HG03457 (cell line): ENCODE results near the gene ZC3H14.
A peak's percentile ranks its signal among the peaks of the same experiment; 100 is the strongest.

Source experiments
- ATAC-seq: cut with Tn5 transposase; IDR thresholded peaks from one replicate; pipeline ENCODE4 v1.9.1; 2021; ENCODE audit warnings: moderate number of reproducible peaks; ENCODE audit not compliant: unreplicated experiment

Gene ZC3H14

DNA sequence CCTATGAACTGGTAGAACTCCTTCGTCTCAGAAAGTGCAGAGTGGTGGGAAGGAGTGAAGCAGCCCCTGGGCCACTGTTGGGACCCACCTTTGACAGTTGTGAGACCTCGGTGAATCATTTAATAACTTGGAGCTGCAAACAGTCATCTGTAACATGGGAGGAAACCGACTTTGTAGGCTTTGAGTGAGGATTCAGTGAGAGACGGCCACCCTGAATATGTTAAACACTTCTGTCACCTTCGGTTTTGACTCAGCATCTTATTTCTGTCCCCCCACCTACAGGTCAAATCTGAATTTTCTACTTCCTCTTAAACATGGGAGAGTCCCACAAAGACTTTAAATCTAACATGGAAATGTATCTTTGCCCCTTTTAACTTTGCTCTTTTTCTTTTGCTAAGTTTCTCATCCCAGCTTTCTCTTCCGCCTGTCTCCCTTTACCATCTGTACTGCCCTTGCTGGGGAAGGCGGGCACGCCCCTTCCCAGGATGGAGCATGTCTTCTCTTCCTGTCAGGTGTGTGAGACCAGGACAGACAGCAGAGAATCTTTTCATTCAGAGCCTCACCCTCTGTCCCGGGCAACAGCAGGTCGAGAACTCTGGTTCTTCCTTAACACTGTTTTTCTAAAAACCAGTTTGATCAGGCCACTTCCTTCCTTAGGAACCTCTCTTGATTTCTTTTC is 37.1 kb downstream of the ZC3H14 start:
- ATAC-seq, result peak; percentile 91

DNA sequence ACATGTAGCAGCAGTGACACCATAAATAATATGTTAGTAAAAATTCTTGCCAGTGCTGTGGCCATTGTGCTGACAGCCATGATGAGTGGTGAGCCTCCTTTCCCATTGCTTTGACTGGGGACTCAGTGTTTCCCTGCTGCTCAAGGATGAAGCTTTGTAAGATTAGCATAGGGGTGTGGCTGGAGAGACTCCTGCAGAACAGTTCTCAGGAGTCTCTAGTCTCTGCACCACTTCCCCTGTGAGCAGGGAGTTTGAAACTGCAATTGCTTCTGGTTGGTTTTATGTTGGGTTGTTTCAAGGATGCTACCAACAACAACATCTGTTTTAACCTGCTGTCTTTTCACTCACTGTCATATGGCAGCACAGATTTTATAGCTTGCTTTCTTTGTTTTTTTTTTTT is 41.4 kb downstream of the ZC3H14 start:
- ATAC-seq, result no peak

DNA sequence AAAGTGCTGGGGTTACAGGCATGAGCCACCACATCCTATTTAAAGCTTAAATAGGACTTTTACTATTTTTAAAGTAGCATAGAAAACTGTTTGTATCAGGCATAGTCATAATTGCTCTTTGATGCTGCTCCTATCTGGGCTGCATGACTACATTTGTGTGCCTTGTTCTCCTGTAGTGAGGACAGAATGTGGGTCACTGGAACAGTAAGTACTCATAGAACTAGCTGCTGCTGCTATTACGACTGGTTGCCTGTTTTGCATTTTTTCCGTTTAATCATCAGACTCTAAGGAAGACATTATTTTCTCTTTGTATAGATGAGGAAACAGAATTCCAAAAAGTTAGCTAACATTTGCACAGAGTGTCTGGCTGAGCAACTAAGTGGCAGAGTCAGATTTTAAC is 42.8 kb downstream of the ZC3H14 start:
- no peak for ATAC-seq

DNA sequence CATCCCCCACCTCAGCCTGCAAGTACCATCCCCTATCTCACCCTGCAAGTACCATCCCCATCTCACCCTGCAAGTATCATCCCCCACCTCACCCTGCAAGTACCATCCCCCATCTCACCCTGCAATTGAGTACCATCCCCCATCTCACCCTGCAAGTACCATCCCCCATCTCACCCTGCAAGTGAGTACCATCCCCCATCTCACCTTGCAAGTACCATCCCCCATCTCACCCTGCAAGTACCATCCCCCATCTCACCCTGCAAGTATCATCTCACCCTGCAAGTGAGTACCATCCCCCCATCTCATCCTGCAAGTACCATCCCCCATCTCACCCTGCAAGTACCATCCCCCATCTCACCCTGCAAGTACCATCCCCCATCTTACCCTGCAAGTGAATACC is 45.0 kb downstream of the ZC3H14 start:
- no peak for ATAC-seq

DNA sequence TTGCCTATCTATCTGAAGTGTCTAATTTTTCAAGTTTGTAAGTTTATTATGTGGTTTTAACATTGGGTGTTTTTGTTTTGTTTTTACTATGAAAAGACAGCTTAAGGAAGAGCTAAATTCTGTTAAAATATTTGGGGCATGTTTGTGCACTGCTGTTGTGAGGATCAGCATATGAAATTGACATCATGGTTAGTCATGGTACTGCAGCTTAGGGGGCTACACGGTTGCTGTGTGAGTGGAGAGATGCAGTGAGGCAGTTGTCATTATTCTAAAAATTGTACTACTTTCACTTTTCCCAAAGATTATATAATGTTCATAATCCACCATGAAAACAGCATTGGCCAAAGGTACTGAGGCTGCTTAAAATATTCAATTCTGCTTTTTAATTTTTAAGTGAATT is 49.0 kb downstream of the ZC3H14 start:
- no peak for ATAC-seq

DNA sequence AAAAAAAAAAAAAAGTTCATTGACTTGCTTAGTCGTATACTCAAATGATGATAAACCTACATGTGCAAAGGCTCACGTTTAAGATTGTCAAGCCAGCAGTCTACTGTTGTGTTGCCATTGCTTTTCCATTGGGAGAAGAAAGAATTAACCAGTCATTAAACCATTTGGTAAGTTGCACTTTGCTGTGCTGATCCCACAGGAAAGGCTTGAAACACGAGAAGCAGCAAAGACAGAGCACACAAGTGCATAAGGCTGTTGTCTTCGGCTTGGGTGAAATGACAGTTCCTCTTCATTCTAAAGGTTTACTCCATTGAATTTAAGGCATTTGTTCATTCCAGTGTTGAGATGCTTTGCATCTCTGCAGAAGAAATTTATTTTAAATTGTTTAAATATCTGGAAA is 50.1 kb downstream of the ZC3H14 start:
- ATAC-seq, result no peak

DNA sequence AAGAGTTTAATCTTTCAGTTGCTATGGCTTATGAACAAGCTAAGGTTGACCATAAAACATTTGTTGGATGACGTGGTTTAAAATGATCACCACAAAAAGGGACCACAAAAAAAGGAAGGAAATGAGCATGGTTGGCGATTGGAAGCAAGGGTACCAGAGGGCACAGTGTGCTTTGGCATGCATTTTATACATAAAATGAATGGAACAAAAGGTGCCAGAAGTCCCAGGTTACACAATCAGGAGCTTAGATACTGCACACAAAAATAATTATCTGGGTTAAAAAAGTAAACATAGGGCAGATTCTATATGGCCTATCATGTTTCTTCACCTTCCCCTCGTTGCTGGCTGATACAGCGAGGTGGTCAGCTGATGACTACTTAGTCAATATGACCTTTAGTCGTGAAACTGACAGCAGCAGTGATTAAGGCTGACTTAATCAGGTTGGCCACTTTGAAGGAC is 50.7 kb downstream of the ZC3H14 start:
- no peak for ATAC-seq

DNA sequence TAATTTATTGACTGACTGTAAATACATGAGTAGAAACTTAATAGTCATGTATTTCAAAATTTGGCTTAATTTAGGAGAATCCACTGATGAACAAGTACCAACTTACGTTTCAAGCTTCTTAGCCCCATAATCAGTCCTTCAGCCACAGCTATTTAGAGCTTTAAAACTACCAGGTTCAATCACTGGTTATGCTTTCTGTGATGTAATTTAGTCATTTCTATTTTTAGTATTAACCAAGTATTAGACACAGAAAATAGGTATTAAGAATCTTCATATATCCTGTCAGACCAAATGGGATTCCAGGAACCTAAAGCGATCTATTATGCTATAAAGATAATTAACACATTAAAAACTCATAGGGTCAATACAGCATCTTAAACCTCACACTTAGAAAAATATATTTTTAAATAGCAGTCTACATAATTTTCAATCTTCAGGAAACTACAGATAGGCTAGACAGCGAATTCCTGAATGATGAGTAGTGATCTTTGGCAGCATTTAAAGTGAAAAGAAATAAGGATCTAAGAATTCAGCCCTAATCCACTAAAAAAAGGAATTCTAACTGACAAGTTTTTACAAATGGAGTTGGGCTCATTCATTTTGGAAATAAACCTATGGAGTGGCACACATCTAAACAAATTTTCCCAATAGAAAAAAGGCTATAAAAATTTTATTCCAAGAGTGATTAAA is 51.5 kb downstream of the ZC3H14 start:
- no peak for ATAC-seq

DNA sequence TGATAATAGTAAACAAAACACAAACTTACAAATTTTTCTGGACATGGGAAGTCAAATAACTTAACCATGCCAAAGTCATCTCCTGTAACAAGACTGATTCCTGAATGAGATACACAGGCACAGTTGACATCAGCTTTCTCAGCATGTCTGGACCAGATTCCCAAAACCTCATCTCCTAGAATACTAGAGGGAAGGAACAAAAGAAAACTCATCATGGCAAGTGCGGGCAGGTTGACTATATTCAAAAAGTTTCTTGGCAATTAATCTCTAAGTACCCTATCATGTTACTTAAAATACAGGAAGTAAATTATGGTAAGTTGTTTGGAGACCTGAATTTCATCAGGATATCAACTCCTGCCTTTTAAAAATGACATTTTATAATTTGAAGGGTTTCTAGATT is 53.9 kb downstream of the ZC3H14 start:
- no peak for ATAC-seq

DNA sequence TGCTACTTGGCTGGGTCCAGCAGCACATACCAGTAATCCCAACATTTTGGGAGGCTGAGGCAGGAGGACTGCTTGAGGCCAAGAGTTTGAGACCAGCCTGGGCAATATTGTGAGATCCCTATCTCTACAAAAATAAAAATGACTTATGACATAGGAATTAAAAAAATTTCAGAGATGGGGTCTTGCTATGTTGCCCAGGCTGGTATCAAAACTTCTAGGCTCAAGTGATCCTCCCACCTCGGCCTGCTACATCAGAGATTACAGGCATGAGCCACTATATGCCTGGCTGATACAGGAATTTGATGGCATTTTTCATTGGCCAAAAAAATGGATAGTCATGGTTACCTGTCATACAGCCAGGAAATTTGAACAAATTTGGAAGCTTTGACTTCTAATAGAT is 54.6 kb downstream of the ZC3H14 start:
- ATAC-seq, result no peak

DNA sequence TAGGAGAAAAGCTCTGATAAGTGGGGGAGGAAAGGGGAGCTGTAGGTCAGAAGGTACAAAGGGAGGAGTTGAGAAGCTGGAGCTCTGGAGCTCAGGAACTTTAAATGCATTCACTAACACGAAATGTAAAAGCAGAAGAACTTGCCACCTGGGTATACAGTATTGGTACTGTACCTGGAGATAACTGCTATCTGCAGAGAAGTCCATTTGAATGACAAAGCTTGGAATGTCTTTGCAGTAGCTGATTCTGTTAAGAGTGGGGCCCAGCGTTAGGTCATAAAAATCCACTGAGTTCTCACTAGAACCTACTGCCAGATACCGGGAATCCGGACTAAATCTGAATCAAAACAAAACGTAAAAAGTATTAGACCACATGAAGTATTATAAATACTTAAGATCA is 55.6 kb downstream of the ZC3H14 start:
- no peak for ATAC-seq

DNA sequence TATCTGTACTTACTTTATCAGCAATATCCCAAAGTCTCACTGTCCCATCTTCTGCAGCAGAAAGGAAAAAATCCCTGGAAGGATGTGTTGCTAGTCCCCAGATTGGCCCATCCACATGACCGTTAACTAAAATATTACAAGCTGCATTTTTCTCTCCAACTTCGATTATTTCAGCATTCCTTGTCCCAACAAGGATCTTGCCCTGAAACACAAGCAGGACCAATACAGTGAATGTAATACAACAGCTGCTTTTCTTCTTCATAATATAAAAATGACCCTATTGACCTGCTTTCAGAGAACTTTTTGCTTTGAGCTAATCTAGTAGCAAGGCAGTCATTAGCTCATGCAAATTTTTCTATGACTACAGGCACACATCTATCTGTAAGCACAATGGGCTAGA is 58.3 kb downstream of the ZC3H14 start:
- ATAC-seq, result no peak

DNA sequence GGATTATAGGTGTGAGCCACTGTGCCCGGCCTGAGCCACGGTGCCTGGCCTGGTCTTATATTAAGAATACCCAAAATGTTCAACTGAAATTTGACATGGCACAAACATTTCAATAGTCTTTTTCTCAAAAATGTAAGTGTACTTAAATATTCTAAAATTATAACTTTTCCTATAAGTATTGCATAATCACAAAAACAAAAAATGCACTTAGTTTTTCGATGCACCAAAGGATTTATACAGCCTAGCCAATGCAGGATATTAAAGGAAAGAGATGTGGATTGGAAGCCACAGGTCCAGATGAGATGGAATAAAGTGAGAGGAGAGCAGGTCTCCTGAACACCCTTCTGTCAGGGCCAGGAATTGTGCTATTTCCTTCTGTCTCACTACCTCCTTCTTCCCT is 62.8 kb downstream of the ZC3H14 start:
- no peak for ATAC-seq

DNA sequence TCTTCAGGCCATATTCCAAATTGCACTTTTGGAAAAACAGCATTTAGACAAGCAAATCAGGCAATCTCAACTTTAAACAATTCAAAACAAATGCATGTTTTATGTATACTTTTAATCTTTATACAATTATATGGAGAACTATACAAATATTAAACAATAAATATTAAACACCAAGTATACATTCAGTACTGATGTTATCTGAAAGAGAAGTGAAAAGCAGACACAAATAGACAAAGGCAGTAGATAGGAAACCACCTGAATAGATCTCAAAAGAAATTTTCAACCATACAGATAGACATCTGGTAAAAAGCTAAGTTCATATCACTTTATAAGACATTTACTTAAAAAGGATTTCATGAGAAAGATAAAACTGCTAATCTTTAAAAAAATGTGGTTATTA is 65.2 kb downstream of the ZC3H14 start:
- ATAC-seq, result no peak

DNA sequence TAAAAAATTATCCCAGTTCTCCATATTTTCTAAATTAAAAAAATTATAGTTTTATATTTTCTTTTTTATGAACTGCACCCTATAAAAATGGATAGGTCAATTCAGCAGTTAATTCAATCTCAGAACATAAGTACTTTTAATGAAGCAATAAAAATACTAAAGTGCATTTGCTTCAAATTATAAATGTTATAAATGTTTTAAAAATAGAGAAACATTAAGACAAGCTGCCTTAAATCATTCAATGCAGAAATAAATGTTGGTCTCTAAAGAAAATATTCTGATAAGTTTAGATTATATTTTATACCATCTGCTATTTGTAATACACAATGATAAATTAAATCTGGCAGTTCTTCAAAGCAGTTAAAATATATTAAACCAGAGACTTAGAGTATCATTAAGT is 65.6 kb downstream of the ZC3H14 start:
- no peak for ATAC-seq

DNA sequence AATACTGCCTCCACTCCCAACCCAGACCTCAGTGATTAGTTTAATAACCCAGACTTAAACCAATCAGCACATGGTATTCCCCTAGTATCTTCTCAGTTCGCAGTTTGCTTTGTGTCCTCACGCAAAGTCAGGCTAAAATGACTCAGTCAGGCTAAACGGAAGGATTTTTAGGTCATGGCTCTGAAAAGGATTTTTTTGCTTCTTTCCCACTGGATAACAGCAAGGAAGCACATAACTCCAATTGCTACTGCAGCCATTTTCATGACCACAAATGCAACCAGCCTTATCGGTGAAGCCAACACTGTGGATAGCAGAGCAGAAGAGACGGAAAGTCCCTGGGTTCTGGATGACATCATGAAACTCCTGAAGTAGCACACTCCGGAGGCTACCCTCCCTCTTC is 67.7 kb downstream of the ZC3H14 start:
- ATAC-seq, result no peak

DNA sequence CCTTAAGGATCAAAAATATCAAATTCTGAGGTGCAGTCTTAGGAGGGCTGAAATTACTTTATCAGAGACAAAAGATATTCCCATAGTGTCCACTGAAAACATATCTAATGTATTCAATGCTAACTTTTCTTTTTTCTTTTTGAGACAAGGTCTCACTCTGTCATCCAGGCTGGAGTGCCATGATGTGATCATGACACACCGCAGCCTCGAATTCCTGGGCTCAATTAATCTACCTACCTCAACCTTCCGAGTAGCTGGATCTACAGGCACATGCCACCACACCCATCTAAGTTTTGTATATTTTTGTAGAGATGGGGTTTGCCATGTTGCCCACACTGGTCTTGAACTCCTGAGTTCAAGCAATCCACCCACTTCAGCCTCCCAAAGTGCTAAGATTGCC is 68.3 kb downstream of the ZC3H14 start:
- no peak for ATAC-seq

DNA sequence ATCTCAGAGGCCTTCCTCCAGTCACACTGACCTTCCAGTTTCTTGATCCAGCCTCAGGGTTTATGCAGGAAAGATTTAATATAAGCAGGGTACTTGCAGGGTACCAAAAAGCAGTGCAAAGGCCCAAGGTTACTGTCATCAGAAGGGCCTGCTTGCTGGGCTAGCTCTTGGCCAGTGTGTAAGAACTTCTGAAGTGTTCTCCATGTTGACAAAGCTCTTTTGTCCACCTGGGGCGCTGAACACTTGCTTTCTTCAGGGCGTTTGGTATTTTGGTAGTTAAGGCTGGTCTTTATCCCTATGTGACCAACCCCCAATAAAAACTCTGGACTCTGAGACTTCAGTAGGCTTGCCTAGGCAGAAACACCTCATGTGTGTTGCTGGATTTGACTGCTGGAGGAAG is 69.7 kb downstream of the ZC3H14 start:
- no peak for ATAC-seq

DNA sequence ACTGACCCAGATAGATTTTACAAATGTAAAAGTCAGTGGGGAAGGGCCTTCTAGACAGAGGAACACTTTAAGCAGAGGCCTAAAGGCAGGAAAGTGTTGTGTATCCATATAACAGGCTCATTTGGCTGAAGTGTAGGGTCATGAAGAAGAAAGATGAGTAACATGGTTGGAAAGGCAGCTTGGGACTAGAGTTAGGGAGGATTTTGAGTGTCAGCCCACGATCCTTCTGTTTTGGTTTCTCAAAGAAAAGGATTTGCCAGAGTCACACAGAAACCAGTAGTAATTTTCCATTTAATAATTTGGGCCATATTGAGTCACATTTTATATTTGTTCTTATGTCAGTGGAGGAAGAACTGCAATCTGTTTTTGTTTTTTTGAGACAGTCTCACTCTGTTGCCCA is 76.4 kb downstream of the ZC3H14 start:
- ATAC-seq, result no peak

DNA sequence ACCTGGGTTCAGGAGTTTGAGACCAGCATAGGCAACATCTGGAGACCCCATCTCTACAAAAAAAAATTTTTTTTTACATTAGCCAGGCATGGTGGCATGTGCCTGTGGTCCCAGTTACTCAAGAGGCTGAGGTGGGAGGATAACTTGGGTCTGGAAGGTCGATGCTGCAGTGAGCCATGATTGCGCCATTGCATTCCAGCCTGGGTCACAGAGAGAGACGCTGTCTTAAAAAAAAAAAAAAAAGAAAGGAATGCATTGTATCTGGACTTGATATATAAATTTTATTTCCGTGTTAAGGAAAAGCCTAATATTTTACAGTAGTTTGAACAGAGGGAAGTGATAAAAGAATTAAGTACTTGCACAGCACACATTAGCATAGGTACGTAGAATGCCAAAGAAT is 97.2 kb downstream of the ZC3H14 start:
- ATAC-seq, result no peak

DNA sequence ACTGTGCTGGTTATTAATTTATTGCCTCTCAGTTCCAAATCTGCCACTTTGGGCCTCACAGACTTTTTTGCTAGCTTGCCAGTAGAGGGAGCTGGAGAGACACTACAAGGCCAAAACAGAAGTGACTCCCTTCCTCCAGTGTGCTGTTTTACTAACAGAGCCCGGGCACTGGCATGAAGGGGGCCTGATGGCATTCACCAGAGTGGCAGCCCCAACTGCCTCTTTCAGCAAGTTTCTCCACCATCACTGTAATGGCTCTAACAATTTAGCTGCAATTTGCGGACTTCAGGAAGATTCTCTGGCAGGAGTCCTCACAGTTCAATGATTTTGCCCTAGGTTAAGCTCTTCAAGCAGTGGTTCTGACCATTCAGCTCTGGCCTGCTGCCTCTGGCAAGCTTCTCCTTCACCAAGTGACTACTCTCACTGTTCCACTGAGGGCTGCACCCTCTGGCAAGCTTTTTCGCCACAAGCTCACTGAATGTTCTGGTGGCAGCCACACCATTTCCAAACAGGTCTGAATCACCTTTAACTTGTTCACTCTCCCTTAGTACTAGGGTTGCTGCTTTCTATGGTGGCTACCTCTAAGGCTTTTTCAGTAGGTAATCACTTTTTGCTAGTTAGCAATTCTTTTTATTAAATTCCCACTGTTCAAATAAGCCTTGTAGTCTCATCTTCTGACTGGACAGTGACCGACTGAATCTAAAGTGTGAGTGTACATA is 104.9 kb downstream of the ZC3H14 start:
- peak; percentile 83 for ATAC-seq

DNA sequence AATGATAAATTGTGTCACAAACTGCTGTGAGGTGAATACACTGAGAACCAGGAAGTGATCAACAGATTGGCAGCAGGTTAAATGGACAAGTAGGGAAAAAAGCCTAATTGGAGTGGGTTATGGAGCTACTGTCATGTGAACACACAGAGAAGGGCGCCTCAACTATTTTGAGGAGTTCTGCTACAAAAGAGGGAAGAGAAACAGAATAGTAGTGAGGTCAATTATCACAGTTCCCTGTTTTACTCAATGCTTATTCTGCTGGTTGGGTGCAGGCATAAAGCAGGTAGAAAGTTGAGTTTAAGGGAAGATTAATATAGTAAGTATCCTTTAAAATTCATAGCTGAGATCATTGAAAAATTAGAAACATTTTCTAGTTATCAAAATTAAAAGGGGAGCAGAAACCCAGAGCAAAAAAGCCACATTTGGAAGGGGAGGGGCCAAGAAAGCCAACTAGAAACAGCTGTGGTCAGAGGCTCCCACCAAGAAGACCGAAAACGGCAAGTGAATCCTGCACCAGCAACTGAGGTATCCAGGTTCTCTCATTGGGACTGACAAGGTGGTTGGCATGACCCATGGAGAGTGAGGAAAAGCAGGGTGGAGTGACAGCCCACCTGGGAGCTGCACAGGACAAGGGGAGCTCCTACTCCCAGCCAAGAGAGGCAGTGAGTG is 105.7 kb downstream of the ZC3H14 start:
- peak; percentile 66 for ATAC-seq
